Testis (tissue), 5 donors: ENCODE results near the gene MAGEF1. TPM values are rescaled to one million over a fixed set of nuclear protein-coding genes. Genes with fewer than 3 reads are reported as not detected.
A peak's percentile ranks its signal among the peaks of the same experiment; 100 is the strongest.

Experiments
- DNase-seq: peaks from one replicate; pipeline ENCODE4 v3.0.0-alpha.2; 2019
- H3K27ac ChIP-seq, 2 donors: fragments of 200-600 bp; sonication (generic); one replicate each; pipeline ENCODE4 v1.5.1; 2019
- H3K27me3 ChIP-seq: fragments of 200-600 bp; sonication (generic); one replicate; pipeline ENCODE4 v1.5.1; 2019
- H3K36me3 ChIP-seq: fragments of 200-600 bp; sonication (generic); one replicate; pipeline ENCODE4 v1.5.1; 2017; ENCODE audit warnings: low read depth; ENCODE audit errors: missing control alignments
- H3K4me1 ChIP-seq: fragments of 200-600 bp; sonication (generic); one replicate; pipeline ENCODE4 v1.5.1; 2019
- H3K4me3 ChIP-seq, 2 donors: fragments of 200-600 bp; sonication (generic); one replicate each; pipeline ENCODE4 v1.5.1; 2017 to 2019
- H3K9me3 ChIP-seq: fragments of 200-600 bp; sonication (generic); one replicate; pipeline ENCODE4 v1.5.1; 2017
- POLR2A ChIP-seq: fragments of 450-650 bp; IDR thresholded peaks from one replicate; pipeline ENCODE4 v1.6.1; 2017; ENCODE audit warnings: antibody characterized with exemption, mild to moderate bottlenecking, moderate library complexity
- WGBS, 2 donors: methylation state at CpG; one replicate each; pipeline ENCODE4 v1.1.5; 2018; 5-methylcytosine and 5-hydroxymethylcytosine counted together
- intact Hi-C: fragments of 100-400 bp; cut with DNase I; formaldehyde crosslinking; loops from one replicate; pipeline ENCODE4 v1.15.1; 2023; ENCODE audit warnings: low total_unique reads
- long read RNA-seq, 2 donors: transcript quantifications; one replicate each; lab custom pipeline, GENCODE V29; 2026
- polyA plus RNA-seq: library from polyadenylated mRNA; stranded (reverse); fragments of 350-450 nt; fragmentation: Illumina TruSeq; extraction: RNeasy Lipid Tissue Mini Kit (QIAGEN cat#74804); gene quantifications from one replicate; pipeline ENCODE4 v1.2.3, GENCODE V29; 2014; ENCODE audit warnings: low read depth, low replicate concordance; ENCODE audit not compliant: insufficient read depth
- total RNA-seq, 2 donors: library from RNA; depleted of rRNA; stranded (reverse); fragments of >200 nt; gene quantifications; one replicate each; pipeline ENCODE4 v1.2.3, GENCODE V29; 2016
- TF ChIP-seq, protein P1 (sequence below), 3 experiments: fragments of 450-650 bp in 2 of 3; fragments of 200-600 bp in 1 of 3; sonication (generic) in 1 of 3; IDR thresholded peaks; one replicate each; pipeline ENCODE4 v1.5.1; 2016 to 2019; ENCODE audit warnings: antibody characterized with exemption in 3 of 3, mild to moderate bottlenecking in 2 of 3, moderate library complexity in 1 of 3

The MAGEF1 gene
- total RNA-seq (10 to 100 TPM; 22.8 to 33.5 TPM), polyA plus RNA-seq (25.1 TPM)
- long read RNA-seq, donor 1, transcript MAGEF1-201 (1 exons, 1,636 nt) = major isoform, 51 of 51 reads
- long read RNA-seq, donor 1, partial matches to known transcripts = 0 of 51 reads
- long read RNA-seq, donor 1, other reads (novel, unspliced or antisense) = 0 of 51 reads
- long read RNA-seq, donor 2, transcript MAGEF1-201 (1 exons, 1,636 nt) = major isoform, 35 of 35 reads
- long read RNA-seq, donor 2, partial matches to known transcripts = 0 of 35 reads
- long read RNA-seq, donor 2, other reads (novel, unspliced or antisense) = 0 of 35 reads

DNA sequence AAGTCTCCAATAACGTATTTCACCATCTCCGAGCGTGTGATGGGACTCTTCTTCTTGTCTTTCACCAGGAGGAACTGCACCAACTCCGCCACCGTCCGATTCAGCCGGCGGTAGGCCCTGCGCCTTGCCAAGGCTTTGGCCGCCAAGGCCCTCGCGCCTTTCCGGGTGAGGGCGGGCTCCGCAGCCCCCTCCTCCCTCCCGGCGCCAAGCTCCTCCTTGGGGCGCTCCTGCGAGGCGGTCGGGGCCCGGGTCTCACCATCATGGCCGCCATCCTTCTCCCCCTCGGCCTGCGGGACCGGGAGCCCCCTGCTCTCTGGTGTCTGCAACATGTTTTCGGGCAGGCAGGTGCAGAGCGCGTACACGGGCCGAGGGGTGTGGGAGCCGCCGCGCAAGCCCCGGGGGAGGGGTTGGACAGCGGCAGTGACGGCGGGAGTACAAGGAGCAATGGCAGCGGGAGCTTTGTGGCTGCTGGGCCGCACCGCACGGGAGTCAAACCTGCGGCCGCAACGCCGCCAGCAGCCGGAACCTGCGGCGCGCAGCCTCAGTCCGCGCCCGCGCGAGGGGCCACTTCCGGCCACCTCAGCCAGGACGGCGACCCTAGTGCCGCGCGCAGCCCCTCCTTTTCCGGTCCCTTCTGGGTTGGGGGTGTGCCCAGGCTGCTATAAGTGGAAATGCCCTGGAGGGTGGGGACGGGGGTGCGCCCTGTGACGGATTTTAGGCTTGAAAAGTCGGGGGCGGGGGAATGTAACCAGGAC is at the start of gene MAGEF1:
TSS of gene MAGEF1 (minus strand) at position 572 of the 755 bp plus-strand sequence. CDS start at position 329, 243 bp downstream.
- Histone ChIP-seq H3K36me3 (no peaks in the 10 kb centered on the region), H3K27ac (peak within 1 kb of the TSS; percentile 91 to 92), H3K4me1 (peaks cover 13% of the 10 kb centered on the region), H3K4me3 (peak within 1 kb of the TSS; percentile 77 to 81), H3K9me3 (no peaks in the 10 kb centered on the region), H3K27me3 (no peaks in the 10 kb centered on the region)
- peak; percentile 85 for DNase-seq
- 0% methylated on average over 13 to 66 of the region's 67 CpGs for WGBS, 2 donors
- no peak for TF ChIP-seq POLR2A
- TF ChIP-seq, protein P1, sequence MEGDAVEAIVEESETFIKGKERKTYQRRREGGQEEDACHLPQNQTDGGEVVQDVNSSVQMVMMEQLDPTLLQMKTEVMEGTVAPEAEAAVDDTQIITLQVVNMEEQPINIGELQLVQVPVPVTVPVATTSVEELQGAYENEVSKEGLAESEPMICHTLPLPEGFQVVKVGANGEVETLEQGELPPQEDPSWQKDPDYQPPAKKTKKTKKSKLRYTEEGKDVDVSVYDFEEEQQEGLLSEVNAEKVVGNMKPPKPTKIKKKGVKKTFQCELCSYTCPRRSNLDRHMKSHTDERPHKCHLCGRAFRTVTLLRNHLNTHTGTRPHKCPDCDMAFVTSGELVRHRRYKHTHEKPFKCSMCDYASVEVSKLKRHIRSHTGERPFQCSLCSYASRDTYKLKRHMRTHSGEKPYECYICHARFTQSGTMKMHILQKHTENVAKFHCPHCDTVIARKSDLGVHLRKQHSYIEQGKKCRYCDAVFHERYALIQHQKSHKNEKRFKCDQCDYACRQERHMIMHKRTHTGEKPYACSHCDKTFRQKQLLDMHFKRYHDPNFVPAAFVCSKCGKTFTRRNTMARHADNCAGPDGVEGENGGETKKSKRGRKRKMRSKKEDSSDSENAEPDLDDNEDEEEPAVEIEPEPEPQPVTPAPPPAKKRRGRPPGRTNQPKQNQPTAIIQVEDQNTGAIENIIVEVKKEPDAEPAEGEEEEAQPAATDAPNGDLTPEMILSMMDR (IDR thresholded peaks at IDR 0.05) = peak in 1 of 3 experiments; percentile 16
- intact Hi-C loops = no loop called here

- H3K4me3 ChIP-seq = no peak overlapping the region
- WGBS, 2 donors = 36 to 48% methylated on average over 5 to 13 of the region's 13 CpGs
- peaks cover 15% of the 10 kb centered on the region for H3K4me1 ChIP-seq
- TF ChIP-seq, protein P1 (IDR thresholded peaks at IDR 0.05) = no peak
- no peak for TF ChIP-seq POLR2A
- H3K27ac ChIP-seq = no peak overlapping the region
- no peaks in the 10 kb centered on the region for H3K36me3 ChIP-seq
- peak; percentile 42 for DNase-seq
- no peaks in the 10 kb centered on the region for H3K27me3 ChIP-seq
- intact Hi-C loops = no loop called here
- H3K9me3 ChIP-seq = no peaks in the 10 kb centered on the region
Observed at GRCh38 chr3:184761075-184761841, 49.4 kb upstream of the MAGEF1 start.

DNA sequence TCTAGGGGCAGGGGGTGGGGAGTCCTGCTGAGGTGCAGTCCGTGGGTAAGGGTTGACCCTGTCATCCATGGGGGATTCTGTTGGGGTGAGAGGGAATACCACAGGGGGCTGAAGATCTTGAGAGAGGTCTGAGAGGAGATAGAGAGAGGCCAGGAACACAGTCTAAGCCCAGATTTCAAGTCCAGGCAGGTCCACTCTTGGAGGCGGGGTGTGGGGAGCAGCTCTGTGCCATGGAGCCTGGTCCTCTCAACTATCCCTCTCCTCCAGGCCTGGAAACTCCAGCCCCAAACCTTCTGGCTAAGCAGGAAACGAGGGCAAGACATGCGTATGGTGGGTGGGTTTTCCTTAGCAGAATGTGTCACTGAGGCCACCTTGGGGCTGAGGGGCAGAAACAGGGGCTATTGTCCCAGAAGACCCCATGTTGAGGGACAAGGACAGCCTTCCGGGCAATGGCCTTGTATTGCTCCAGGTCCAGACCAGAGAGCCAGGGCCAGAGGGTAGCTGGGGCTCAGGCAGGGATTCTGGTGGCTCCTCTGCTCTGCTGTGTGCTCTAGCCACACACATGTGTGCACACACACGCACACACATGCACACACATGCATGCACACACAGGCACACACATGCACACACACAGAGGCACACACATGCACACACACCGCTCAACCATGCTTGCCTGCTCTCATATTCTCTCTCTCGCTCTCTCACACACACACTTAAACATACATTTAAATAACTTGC is 48.6 kb upstream of the MAGEF1 start:
- H3K27ac ChIP-seq = no peak overlapping the region
- H3K4me3 ChIP-seq = no peak overlapping the region
- no peak for DNase-seq
- no peaks in the 10 kb centered on the region for H3K9me3 ChIP-seq
- intact Hi-C loops = no loop called here
- 89% methylated on average over 8 of the region's 8 CpGs for WGBS, 2 donors
- no peaks in the 10 kb centered on the region for H3K36me3 ChIP-seq
- H3K4me1 ChIP-seq = peaks cover 15% of the 10 kb centered on the region
- TF ChIP-seq, protein P1 (IDR thresholded peaks at IDR 0.05) = no peak
- no peak for TF ChIP-seq POLR2A
- no peaks in the 10 kb centered on the region for H3K27me3 ChIP-seq

DNA sequence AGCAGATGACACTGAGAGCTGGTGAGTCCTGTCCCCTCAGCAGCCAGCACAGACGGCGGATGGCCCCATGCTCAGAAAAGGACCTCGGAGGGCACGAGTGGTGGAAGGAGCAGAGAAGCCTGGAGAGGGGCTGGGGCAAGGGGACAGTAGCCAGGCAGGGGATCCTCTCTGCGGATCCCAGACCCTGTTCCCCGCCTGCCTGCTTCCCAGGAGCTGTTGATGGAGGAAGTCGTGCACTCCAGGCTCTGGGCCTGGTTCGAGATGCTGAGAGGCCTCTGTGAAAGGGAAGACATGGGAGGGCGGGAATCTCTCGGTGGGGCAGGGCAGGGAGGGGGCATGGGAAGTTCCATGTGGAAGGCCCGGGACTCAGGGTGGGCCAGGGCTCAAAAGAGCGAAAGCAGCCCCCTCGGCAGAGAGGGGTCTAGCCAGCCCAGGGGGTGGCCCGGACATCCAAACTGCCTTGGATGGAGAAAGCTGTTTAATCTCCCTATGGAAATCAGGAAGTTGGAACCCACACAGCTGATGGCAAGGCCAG is 47.9 kb upstream of the MAGEF1 start:
- intact Hi-C loops = no loop called here
- H3K4me1 ChIP-seq = peaks cover 15% of the 10 kb centered on the region
- H3K27me3 ChIP-seq = no peaks in the 10 kb centered on the region
- no peaks in the 10 kb centered on the region for H3K36me3 ChIP-seq
- TF ChIP-seq POLR2A = no peak
- TF ChIP-seq, protein P1 (IDR thresholded peaks at IDR 0.05) = no peak
- no peak overlapping the region for H3K4me3 ChIP-seq
- no peak overlapping the region for H3K27ac ChIP-seq
- no peaks in the 10 kb centered on the region for H3K9me3 ChIP-seq
- WGBS, 2 donors = 81% methylated on average over 14 of the region's 14 CpGs
- no peak for DNase-seq
